Measurements from ENCODE around the gene OTUB1.
"Not testable (repeated sequence)": the region's sequence is repeated elsewhere in the genome, so short reads cannot be mapped to it uniquely, and the experiment has no call there.

The OTUB1 gene

DNA sequence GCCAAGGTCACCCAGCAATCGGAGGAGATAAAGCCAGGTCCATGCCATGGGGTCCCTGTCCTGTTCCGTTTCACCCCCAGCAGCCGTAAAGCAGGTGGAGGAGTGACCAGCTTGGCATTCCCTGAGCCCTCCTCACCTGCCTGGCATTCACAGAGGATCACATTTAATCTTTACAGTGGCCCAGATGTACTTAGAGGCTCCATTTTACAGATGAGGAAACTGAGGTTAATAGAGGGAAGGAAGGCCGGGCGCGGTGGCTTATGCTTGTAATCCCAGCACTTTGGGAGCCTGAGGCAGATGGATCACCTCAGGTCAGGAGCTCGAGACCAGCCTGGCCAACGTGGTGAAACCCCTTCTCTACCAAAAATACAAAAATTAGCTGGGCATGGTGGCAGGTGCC, 61.1 kb downstream of the OTUB1 start:
- not testable (repeated sequence) for DNase-seq (ENCODE audit: low read depth)
